T-helper 2 cell treated with Interferon-gamma antibody and Interleukin-4, amounts not matched to agents 5 μg/mL and 100 μg/mL, for 36 hours (primary cell): ENCODE data around the gene CCDC159.

Experiments used
- DNase-seq: peaks from one replicate; pipeline ENCODE4 v3.0.0; 2021; ENCODE audit warnings: low spot score
- H3K27ac Mint-ChIP-seq: one replicate; pipeline ENCODE4 v1.8.0; 2021; ENCODE audit warnings: mild to moderate bottlenecking, mixed read lengths
- H3K27me3 Mint-ChIP-seq: one replicate; pipeline ENCODE4 v1.8.0; 2021; ENCODE audit warnings: low read depth, mixed read lengths
- H3K36me3 Mint-ChIP-seq: one replicate; pipeline ENCODE4 v1.8.0; 2021; ENCODE audit warnings: low read depth, mixed read lengths
- H3K4me1 Mint-ChIP-seq: one replicate; pipeline ENCODE4 v1.8.0; 2021; ENCODE audit warnings: low read depth, mixed read lengths
- H3K4me3 Mint-ChIP-seq: one replicate; pipeline ENCODE4 v1.8.0; 2022; ENCODE audit warnings: mild to moderate bottlenecking, moderate library complexity, mixed read lengths
- H3K9me3 Mint-ChIP-seq: one replicate; pipeline ENCODE4 v1.8.0; 2021; ENCODE audit warnings: mixed read lengths

CCDC159 gene

DNA sequence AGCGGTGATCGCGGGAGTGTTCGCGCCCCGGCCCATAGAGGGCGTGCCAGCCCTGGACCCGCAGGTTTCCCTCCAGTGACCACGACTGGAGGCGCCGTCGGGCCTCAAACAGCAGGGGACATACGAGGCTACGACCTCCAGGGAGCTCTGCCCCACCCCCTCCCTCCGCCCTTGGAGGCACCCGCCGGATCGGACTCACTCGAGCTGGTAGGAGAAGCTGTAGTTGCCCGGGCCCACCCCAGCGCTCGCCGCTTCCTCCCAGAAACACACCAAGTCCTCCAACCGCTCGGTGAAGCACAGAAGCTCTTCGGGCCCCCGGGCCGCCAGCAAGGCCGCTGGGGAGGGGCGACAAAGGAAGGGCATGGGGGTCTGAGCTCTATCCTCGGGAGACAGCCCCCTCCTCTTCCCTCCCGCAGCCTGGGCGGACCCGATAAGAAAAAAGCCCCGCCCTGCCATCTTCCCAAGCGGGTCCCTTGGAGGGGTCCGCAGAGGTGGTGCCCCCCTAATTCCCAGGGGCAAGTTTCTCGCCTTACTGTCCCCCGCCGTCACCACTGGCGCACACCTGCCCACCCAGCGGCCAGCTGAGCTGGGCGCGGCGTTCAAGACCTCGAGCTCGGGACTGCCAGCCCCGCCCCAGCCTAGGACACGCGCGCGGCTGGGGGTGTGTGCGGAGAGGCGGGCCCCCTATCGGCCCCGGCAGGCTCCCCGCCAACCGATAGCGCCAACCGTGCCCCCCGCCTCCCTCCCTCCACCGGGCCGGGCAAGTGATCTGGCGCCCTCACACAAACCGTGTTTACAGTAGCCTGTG lies 36.8 kb downstream of the CCDC159 start:
- Mint-ChIP-seq H3K4me1 (peaks cover 24% of the 10 kb centered on the region), H3K36me3 (peaks cover 7% of the 10 kb centered on the region), H3K4me3 (peak overlapping the region; percentile 88), H3K9me3 (no peaks in the 10 kb centered on the region), H3K27me3 (peaks cover 27% of the 10 kb centered on the region), H3K27ac (peak overlapping the region; percentile 82)
- peak; percentile 33 for DNase-seq

DNA sequence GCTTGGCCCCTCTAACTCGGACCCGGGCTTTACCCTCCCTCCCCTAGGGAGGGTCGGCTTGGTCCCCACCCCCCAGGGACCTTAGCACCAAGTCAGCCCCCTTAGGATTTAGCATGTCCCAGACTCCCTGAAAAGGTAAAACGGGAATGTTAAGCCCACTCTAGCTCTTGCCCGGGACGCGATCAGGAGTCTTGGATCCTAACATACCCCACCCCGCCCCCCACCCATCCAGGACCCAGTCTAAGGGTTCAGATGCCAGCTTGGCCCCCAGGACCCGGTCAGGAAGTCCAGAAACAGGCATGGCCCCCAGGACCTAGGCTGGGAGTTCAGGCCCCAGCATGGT lies 37.4 kb downstream of the CCDC159 start:
- no peak for DNase-seq
- H3K36me3 Mint-ChIP-seq: peaks cover 3% of the 10 kb centered on the region
- no peak overlapping the region for H3K27ac Mint-ChIP-seq
- peaks cover 27% of the 10 kb centered on the region for H3K27me3 Mint-ChIP-seq
- H3K9me3 Mint-ChIP-seq: no peaks in the 10 kb centered on the region
- H3K4me3 Mint-ChIP-seq: no peak overlapping the region
- H3K4me1 Mint-ChIP-seq: peaks cover 23% of the 10 kb centered on the region

- Mint-ChIP-seq H3K4me1 (peaks cover 20% of the 10 kb centered on the region), H3K36me3 (peaks cover 2% of the 10 kb centered on the region), H3K27me3 (peaks cover 27% of the 10 kb centered on the region), H3K4me3 (no peak overlapping the region), H3K27ac (no peak overlapping the region), H3K9me3 (no peaks in the 10 kb centered on the region)
- DNase-seq: no peak
Measured at GRCh38 chr19:11384778-11385129, 38.4 kb downstream of the CCDC159 start.

DNA sequence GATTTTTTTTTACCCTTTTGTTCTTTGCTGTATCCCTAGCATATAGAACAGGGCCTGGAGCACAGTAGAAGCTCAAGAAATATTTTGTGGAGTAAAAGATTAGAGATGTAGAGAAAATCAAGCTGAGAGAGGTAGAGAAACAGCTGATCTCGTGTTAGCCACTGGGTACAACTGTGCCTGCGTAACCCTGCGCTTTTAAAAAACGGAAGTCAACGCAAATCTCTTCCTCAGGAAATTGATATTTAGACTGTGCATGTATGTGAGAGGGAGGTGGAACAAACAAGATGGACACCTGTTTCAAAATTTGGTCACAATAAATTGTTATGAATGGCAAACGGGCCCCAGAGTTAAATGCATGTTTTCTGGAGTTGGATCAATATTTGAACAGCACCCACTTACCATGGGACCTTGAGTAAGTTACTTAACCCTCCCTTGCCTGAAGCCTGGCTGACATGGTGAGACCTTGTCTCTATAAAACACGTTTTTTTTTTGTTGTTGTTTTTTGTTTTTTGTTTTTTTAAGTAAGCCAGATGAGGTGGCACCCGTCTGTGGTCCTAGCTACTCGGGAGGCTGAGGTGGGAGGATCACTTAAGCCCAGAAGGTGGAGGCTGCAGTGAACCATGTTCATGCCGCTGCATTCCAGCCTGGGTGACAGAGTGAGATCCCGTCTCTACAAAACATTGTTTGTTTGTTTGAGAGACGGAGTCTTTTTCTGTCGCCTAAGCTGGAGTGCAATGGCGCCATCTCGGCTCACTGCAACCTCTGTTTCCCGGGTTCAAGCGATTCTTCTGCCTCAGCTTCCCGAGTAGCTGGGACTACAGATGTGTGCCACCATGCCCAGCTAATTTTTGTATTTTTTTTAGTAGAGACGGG lies 41.1 kb downstream of the CCDC159 start:
- H3K27me3 Mint-ChIP-seq: peaks cover 24% of the 10 kb centered on the region
- H3K36me3 Mint-ChIP-seq: no peaks in the 10 kb centered on the region
- H3K4me1 Mint-ChIP-seq: peaks cover 6% of the 10 kb centered on the region
- no peak for DNase-seq
- H3K27ac Mint-ChIP-seq: no peak overlapping the region
- H3K4me3 Mint-ChIP-seq: no peak overlapping the region
- H3K9me3 Mint-ChIP-seq: peaks cover 4% of the 10 kb centered on the region

- no peak for DNase-seq
- peaks cover 14% of the 10 kb centered on the region for H3K4me1 Mint-ChIP-seq
- H3K36me3 Mint-ChIP-seq: no peaks in the 10 kb centered on the region
- no peak overlapping the region for H3K27ac Mint-ChIP-seq
- no peak overlapping the region for H3K4me3 Mint-ChIP-seq
- peaks cover 9% of the 10 kb centered on the region for H3K27me3 Mint-ChIP-seq
- H3K9me3 Mint-ChIP-seq: peaks cover 4% of the 10 kb centered on the region
Measured at GRCh38 chr19:11390359-11390758, 44.0 kb downstream of the CCDC159 start.

- DNase-seq: no peak
- Mint-ChIP-seq H3K27ac (no peak overlapping the region), H3K27me3 (peaks cover 10% of the 10 kb centered on the region), H3K36me3 (no peaks in the 10 kb centered on the region), H3K9me3 (peaks cover 4% of the 10 kb centered on the region), H3K4me1 (peaks cover 14% of the 10 kb centered on the region), H3K4me3 (no peak overlapping the region)
Measured at GRCh38 chr19:11390933-11391680, 44.8 kb downstream of the CCDC159 start.

DNA sequence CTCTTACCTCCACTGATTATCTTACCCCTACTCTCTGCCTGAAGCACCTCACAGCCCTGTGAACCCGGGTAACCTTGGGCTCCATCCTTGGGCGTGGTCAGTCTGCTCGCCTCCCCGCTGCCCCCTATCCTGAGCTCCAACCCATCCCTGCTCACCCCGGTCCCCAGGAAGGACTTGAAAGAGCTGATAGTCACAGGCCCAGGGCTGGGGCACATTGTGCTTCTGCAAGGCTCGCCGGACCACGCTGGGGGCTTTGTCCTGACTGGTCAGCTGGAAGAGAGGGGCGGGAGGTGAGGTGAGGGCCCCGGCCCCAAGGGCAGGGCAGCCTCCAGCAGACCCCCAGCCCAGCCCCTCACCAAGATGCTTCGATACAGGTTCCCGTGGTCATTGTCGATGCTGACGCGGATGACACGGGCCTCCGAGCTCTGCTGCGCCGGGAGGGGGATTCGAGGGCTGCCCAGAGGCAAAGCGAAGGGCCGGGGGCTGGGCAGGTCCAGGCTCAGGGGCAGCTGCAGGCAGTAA lies 50.8 kb downstream of the CCDC159 start:
- Mint-ChIP-seq H3K9me3 (no peaks in the 10 kb centered on the region), H3K4me3 (no peak overlapping the region), H3K27me3 (peaks cover 7% of the 10 kb centered on the region), H3K4me1 (peaks cover 14% of the 10 kb centered on the region), H3K27ac (no peak overlapping the region), H3K36me3 (no peaks in the 10 kb centered on the region)
- no peak for DNase-seq

GRCh38 chr19:11399667-11400066 lies 53.3 kb downstream of the CCDC159 start:
- H3K36me3 Mint-ChIP-seq: no peaks in the 10 kb centered on the region
- H3K4me3 Mint-ChIP-seq: no peak overlapping the region
- H3K9me3 Mint-ChIP-seq: no peaks in the 10 kb centered on the region
- H3K27me3 Mint-ChIP-seq: peaks cover 7% of the 10 kb centered on the region
- no peak overlapping the region for H3K27ac Mint-ChIP-seq
- no peak for DNase-seq
- H3K4me1 Mint-ChIP-seq: peaks cover 3% of the 10 kb centered on the region

- Mint-ChIP-seq H3K4me3 (no peak overlapping the region), H3K27me3 (peaks cover 2% of the 10 kb centered on the region), H3K27ac (no peak overlapping the region), H3K9me3 (no peaks in the 10 kb centered on the region), H3K4me1 (no peaks in the 10 kb centered on the region), H3K36me3 (no peaks in the 10 kb centered on the region)
- no peak for DNase-seq
Measured at GRCh38 chr19:11400798-11401197, 54.5 kb downstream of the CCDC159 start.

DNA sequence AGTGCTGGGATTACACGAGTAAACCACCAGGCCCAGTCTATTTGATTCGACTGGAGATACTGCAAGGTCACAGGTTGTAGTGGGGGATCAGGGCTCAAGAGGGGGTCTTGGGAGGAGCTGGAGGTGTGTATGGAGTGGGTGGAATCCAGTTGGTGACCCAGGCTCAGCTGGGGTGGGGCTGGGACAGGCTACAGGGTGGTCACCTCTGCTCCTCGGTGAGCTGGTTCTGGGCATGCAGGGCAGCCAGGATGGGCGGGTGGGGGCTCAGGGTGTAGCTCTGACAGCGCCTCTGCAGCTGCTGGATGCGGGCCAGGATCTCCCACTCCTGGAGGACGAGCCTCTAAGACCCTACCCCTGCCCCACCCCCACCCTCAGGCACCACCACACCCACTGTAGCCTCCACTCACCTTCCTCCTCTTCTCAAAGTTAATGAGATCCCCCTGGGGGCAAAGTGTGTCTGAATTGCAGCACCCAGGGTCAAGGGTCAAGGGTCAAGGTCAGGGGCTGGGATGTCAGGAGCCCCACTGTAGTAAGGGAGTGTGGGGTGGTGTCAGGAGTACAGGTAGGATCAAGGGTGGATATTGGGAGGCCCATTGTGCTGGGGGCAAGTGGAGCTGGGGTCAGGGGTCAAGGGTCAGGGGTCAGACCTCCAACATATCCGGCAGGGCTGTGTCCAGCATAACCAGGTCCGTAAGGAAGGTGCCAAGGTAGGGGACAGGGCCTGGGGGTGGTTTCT lies 55.7 kb downstream of the CCDC159 start:
- no peak overlapping the region for H3K4me3 Mint-ChIP-seq
- H3K4me1 Mint-ChIP-seq: no peaks in the 10 kb centered on the region
- H3K27me3 Mint-ChIP-seq: peaks cover 2% of the 10 kb centered on the region
- H3K36me3 Mint-ChIP-seq: no peaks in the 10 kb centered on the region
- H3K9me3 Mint-ChIP-seq: no peaks in the 10 kb centered on the region
- H3K27ac Mint-ChIP-seq: no peak overlapping the region
- no peak for DNase-seq
